SK-N-SH treated with all-trans-retinoic acid at 6 μM for 48 hours (cell line): ENCODE measurements around the gene NOTO.
A peak's percentile ranks its signal among the peaks of the same experiment; 100 is the strongest.

ENCODE experiments used
- GLIS3 ChIP-seq: fragments of 250-450 bp; sonication (Bioruptor Pico); IDR thresholded peaks from 2 replicates; pipeline ENCODE4 v1.5.0; 2020; ENCODE audit warnings: mild to moderate bottlenecking, moderate library complexity
- OSR1 ChIP-seq: fragments of 250-450 bp; sonication (Bioruptor Pico); IDR thresholded peaks from 2 replicates; pipeline ENCODE4 v1.8.0; 2022; ENCODE audit warnings: moderate library complexity, mild to moderate bottlenecking, inconsistent platforms
- PATZ1 ChIP-seq: fragments of 250-450 bp; sonication (Bioruptor Pico); IDR thresholded peaks from 2 replicates; pipeline ENCODE4 v1.8.0; 2020; ENCODE audit warnings: mild to moderate bottlenecking, moderate library complexity, borderline replicate concordance
- POU6F1 ChIP-seq: fragments of 250-450 bp; sonication (Bioruptor Pico); IDR thresholded peaks from 2 replicates; pipeline ENCODE4 v1.8.0; 2021; ENCODE audit warnings: low read depth, mild to moderate bottlenecking, moderate library complexity, borderline replicate concordance
- ZNF565 ChIP-seq: fragments of 450-650 bp; formaldehyde crosslinking; conservative IDR thresholded peaks from 2 replicates; pipeline ENCODE4 v1.5.0; 2020; ENCODE audit warnings: low read depth, mild to moderate bottlenecking, moderate library complexity
- TF ChIP-seq, protein P1 (sequence below): fragments of 250-450 bp; sonication (Bioruptor Pico); IDR thresholded peaks from 2 replicates; pipeline ENCODE4 v1.5.0; 2020; ENCODE audit warnings: mild to moderate bottlenecking, moderate library complexity

GRCh38 chr2:73243884-73244570 is 41.7 kb downstream of the NOTO start:
- no peak for TF ChIP-seq OSR1 (CRISPR knock-in tag)
- TF ChIP-seq ZNF565 = no peak
- no peak for TF ChIP-seq PATZ1 (CRISPR knock-in tag)
- TF ChIP-seq GLIS3 = no peak
- no peak for TF ChIP-seq POU6F1 (CRISPR knock-in tag)
- TF ChIP-seq, protein P1, sequence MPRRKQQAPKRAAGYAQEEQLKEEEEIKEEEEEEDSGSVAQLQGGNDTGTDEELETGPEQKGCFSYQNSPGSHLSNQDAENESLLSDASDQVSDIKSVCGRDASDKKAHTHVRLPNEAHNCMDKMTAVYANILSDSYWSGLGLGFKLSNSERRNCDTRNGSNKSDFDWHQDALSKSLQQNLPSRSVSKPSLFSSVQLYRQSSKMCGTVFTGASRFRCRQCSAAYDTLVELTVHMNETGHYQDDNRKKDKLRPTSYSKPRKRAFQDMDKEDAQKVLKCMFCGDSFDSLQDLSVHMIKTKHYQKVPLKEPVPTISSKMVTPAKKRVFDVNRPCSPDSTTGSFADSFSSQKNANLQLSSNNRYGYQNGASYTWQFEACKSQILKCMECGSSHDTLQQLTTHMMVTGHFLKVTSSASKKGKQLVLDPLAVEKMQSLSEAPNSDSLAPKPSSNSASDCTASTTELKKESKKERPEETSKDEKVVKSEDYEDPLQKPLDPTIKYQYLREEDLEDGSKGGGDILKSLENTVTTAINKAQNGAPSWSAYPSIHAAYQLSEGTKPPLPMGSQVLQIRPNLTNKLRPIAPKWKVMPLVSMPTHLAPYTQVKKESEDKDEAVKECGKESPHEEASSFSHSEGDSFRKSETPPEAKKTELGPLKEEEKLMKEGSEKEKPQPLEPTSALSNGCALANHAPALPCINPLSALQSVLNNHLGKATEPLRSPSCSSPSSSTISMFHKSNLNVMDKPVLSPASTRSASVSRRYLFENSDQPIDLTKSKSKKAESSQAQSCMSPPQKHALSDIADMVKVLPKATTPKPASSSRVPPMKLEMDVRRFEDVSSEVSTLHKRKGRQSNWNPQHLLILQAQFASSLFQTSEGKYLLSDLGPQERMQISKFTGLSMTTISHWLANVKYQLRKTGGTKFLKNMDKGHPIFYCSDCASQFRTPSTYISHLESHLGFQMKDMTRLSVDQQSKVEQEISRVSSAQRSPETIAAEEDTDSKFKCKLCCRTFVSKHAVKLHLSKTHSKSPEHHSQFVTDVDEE = peak; percentile 82
